Hindlimb muscle (tissue), 1 donor: ENCODE results near the gene EXOSC1. TPM values are rescaled to one million over a fixed set of nuclear protein-coding genes. Genes with fewer than 3 reads are reported as not detected.
"Not testable (repeated sequence)": the region's sequence is repeated elsewhere in the genome, so short reads cannot be mapped to it uniquely, and the experiment has no call there.

ENCODE experiments used
- DNase-seq: peaks from one replicate; pipeline ENCODE4 v3.0.0-alpha.2; 2013
- polyA plus RNA-seq: library from polyadenylated mRNA; unstranded; fragments of 120-200 nt; gene quantifications from one replicate; pipeline ENCODE4 v1.2.1, GENCODE V29; 2013; ENCODE audit not compliant: insufficient read length

EXOSC1 gene
- polyA plus RNA-seq, 1 donor, result 27.3 TPM

GRCh38 chr10:97407211-97407951 lies 38.4 kb downstream of the EXOSC1 start:
- DNase-seq, result peak; percentile 63

DNA sequence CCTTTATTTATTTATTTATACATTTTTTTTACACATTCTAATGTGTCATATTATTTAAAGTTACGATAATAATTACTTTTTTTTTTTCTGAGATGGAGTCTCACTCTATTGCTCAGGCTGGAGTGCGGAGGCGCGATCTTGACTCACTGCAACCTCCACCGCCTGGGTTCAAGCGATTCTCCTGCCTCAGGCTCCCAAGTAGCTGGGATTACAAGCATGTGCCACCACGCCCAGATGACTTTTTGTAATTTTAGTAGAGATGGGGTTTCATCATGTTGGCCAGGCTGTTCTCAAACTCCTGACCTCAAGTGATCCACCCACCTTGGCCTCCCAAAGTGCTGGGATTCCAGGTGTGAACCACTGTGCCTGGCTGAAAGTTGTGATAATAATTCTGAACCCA lies 39.3 kb downstream of the EXOSC1 start:
- DNase-seq, result not testable (repeated sequence)

- no peak for DNase-seq
These were observed 39.7 kb downstream of the EXOSC1 start for GRCh38 chr10:97406064-97406463.

DNA sequence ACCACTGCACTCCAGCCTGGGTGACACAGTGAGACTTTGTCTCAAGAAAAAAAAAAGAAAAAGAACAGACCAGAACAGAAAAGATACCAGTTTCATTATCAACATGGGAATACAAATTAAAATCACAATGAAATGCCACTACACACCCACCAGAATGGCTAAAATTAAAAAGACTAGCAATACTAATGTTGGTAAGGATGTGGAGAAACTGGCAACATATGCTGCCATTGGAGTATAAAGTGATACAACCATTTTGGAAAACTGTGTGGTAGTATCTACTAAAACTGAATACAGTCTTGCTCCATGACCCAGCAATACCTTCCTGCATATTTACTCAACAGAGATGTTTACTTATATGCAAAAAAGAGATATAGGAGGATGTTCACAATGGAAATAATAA lies 41.8 kb downstream of the EXOSC1 start:
- DNase-seq, result no peak

DNA sequence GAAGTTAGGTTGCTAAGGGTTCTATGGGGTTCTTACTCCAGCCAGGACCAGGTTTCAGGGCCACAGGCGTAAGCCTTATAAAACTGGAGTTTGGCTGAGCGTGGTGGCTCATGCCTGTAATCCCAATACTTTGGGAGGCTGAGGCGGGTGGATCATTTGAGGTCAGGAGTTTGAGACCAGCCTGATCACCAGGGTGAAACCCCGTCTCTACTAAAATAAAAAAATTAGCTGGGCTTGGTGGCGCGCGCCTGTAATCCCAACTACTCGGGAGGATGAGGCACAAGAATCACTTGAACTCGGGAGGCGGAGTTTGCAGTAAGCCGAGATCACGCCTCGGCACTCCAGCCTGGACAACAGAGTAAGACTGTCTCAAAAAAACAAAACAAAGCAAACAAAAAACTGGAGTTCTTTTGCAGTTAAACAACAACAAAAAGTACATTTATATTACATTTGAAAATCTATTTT lies 44.3 kb downstream of the EXOSC1 start:
- no peak for DNase-seq

- DNase-seq, result peak; percentile 94
These were observed 44.9 kb downstream of the EXOSC1 start, which contains the start of gene RRP12 for GRCh38 chr10:97400665-97401454. RRP12 (minus strand) TSS chr10:97401340; CDS start chr10:97401231, 109 bp downstream.

DNA sequence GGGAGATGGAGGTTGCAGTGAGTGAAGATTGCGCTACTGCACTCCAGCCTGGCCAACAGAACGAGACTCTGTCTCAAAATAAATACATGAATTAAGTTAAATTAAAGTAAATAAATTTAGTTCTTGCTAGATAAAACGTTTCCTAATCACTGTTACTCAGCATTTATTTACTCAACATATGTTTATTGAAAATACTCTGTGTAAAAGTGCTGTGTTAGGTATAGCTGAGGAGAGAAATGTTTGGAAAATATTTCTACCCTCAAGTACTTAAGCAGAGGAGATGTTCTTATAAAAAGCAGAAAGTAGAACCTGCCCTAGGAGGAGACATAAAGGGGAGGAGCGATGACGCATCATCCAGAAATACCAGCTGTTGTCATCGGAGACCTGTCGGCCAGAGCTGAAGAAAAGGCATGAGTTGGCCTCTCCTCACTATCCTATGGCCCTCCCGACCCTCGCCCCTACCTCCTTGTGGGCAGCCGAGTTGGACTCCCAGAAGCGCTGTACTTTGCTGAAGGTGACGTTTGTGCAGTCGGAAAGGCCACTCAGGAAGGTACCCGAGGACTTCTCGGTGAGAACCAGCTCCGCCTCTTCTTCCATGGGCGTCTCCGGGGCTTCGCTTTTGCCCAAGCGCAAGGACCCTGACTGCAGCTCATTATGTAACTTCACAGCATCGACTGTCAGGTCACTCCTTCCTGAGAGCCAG lies 45.8 kb downstream of the EXOSC1 start:
- DNase-seq, result no peak

DNA sequence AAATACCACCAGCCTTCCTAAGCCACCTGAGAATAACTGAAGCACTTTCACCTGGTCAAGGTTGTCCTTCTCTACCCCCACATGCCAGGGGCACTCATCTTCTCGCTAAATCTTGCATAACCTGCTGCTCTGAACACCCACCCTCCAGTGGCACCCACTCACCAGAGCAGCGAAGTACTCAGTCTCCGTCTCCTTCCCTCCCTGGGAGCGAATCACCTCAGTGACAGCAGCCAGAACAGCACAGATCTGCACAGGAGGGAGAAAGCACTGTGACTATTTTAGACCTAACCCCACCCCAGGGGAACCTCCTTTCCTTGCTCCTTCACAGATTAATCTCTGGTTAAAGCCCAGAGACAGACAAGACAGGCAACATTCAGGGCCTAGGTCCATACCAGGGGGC lies 49.8 kb downstream of the EXOSC1 start:
- DNase-seq, result no peak

- DNase-seq, result no peak
These were observed 52.7 kb downstream of the EXOSC1 start for GRCh38 chr10:97393034-97393573.

- no peak for DNase-seq
These were observed 55.7 kb downstream of the EXOSC1 start for GRCh38 chr10:97390091-97390490.

- DNase-seq, result no peak
These were observed 57.7 kb downstream of the EXOSC1 start for GRCh38 chr10:97388152-97388551.

Other genes with a start within 250 kb of the EXOSC1 start
- 11.5 TPM for gene ARHGAP19, start 153.4 kb downstream of the EXOSC1 start, polyA plus RNA-seq
- gene FRAT1, start 126.7 kb downstream of the EXOSC1 start, polyA plus RNA-seq, result 1.8 TPM
- 4.8 TPM for gene FRAT2, start 111.3 kb downstream of the EXOSC1 start, polyA plus RNA-seq
- gene RRP12, start 44.7 kb downstream of the EXOSC1 start, polyA plus RNA-seq, result 24.2 TPM
- gene PGAM1, start 19.8 kb downstream of the EXOSC1 start, polyA plus RNA-seq, result 80.4 TPM
- gene ZDHHC16, start 169 bp upstream of the EXOSC1 start, polyA plus RNA-seq, result 30.6 TPM
- gene MMS19, start 52.4 kb upstream of the EXOSC1 start, polyA plus RNA-seq, result 66.7 TPM
- 17.1 TPM for gene UBTD1, start 52.9 kb upstream of the EXOSC1 start, polyA plus RNA-seq
- gene ANKRD2, start 126.8 kb upstream of the EXOSC1 start, polyA plus RNA-seq, result 24.2 TPM
- 0.49 TPM for gene HOGA1, start 138.4 kb upstream of the EXOSC1 start, polyA plus RNA-seq
- not detected for gene C10orf62, start 143.7 kb upstream of the EXOSC1 start, polyA plus RNA-seq
- 5.2 TPM for gene MORN4, start 187.5 kb upstream of the EXOSC1 start, polyA plus RNA-seq
- gene PI4K2A, start 194.7 kb upstream of the EXOSC1 start, polyA plus RNA-seq, result 10.2 TPM
- 7.3 TPM for gene AVPI1, start 241.2 kb upstream of the EXOSC1 start, polyA plus RNA-seq